ENCODE results near the gene TAS2R38.

DNA sequence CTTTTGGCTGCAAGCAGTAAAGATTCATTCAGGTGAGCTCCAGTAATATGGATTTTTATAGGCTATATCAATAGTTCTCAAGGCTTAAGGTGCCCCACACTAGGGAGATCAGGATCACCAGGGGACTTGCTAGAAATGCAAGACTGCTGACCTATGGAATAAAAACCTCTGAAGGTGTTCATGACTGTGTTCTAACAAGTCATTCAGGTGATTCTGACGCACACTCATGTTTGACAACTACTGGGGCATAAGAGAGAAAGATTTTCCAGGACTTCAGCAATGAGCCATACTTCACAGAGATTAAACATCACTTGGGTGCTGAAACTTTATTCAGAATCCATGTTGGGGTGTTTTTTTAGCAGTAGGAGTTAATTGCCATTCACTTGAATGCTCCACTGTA is 4.8 kb upstream of the TAS2R38 start:
- TF ChIP-seq, protein P1, sequence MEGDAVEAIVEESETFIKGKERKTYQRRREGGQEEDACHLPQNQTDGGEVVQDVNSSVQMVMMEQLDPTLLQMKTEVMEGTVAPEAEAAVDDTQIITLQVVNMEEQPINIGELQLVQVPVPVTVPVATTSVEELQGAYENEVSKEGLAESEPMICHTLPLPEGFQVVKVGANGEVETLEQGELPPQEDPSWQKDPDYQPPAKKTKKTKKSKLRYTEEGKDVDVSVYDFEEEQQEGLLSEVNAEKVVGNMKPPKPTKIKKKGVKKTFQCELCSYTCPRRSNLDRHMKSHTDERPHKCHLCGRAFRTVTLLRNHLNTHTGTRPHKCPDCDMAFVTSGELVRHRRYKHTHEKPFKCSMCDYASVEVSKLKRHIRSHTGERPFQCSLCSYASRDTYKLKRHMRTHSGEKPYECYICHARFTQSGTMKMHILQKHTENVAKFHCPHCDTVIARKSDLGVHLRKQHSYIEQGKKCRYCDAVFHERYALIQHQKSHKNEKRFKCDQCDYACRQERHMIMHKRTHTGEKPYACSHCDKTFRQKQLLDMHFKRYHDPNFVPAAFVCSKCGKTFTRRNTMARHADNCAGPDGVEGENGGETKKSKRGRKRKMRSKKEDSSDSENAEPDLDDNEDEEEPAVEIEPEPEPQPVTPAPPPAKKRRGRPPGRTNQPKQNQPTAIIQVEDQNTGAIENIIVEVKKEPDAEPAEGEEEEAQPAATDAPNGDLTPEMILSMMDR (IDR thresholded peaks at IDR 0.05): no peak
- no peak for TF ChIP-seq EZH2 (IDR thresholded peaks at IDR 0.05)

Data from neural progenitor cell (in vitro differentiated cells).